ENCODE measurements around the gene KRTAP12-4.

GRCh38 chr21:44670642-44671432 is 16.4 kb upstream of the KRTAP12-4 start:
- TF ChIP-seq POLR2A (IDR thresholded peaks at IDR 0.05) (no peak), CTCF (IDR thresholded peaks at IDR 0.05) (no peak)

Measured in uterus (tissue), 2 donors.